Hindlimb muscle (tissue), 1 donor: ENCODE results near the gene PALB2. TPM values are rescaled to one million over a fixed set of nuclear protein-coding genes. Genes with fewer than 3 reads are reported as not detected.

ENCODE experiments used
- DNase-seq: peaks from one replicate; pipeline ENCODE4 v3.0.0-alpha.2; 2013
- polyA plus RNA-seq: library from polyadenylated mRNA; unstranded; fragments of 120-200 nt; gene quantifications from one replicate; pipeline ENCODE4 v1.2.1, GENCODE V29; 2013; ENCODE audit not compliant: insufficient read length

PALB2 gene
- polyA plus RNA-seq = 9.7 TPM

GRCh38 chr16:23640931-23641765, at the start of gene PALB2, which contains the start of gene DCTN5:
PALB2 (minus strand) TSS chr16:23641310; CDS start chr16:23641157, 153 bp downstream.
DCTN5 (plus strand) TSS chr16:23641466; CDS start chr16:23641543, 77 bp downstream.
- peak; percentile 95 for DNase-seq

- DNase-seq = no peak
Observed at GRCh38 chr16:23689442-23690187, 48.5 kb upstream of the PALB2 start.

GRCh38 chr16:23687034-23687808, 46.1 kb upstream of the PALB2 start:
- DNase-seq = no peak

- DNase-seq = no peak
Observed at GRCh38 chr16:23683487-23683886, 42.4 kb upstream of the PALB2 start.

GRCh38 chr16:23682181-23682580, 41.1 kb upstream of the PALB2 start:
- no peak for DNase-seq

- DNase-seq = no peak
Observed at GRCh38 chr16:23679986-23680336, 38.9 kb upstream of the PALB2 start.

- peak; percentile 13 for DNase-seq
Observed at GRCh38 chr16:23679274-23679985, 38.3 kb upstream of the PALB2 start.

GRCh38 chr16:23678430-23679273, 37.5 kb upstream of the PALB2 start, which contains the start of gene PLK1:
PLK1 (plus strand) TSS chr16:23678889; CDS start chr16:23678933, 44 bp downstream.
- peak; percentile 82 for DNase-seq

- no peak for DNase-seq
Observed at GRCh38 chr16:23676924-23677480, 35.9 kb upstream of the PALB2 start.

GRCh38 chr16:23673971-23674614, 33.0 kb upstream of the PALB2 start:
- no peak for DNase-seq

- no peak for DNase-seq
Observed at GRCh38 chr16:23670137-23670776, 29.1 kb upstream of the PALB2 start.

- no peak for DNase-seq
Observed at GRCh38 chr16:23668873-23669272, 27.8 kb upstream of the PALB2 start.

GRCh38 chr16:23668225-23668624, 27.1 kb upstream of the PALB2 start:
- DNase-seq = no peak

GRCh38 chr16:23667355-23667659, 26.2 kb upstream of the PALB2 start:
- DNase-seq = no peak

- no peak for DNase-seq
Observed at GRCh38 chr16:23666571-23667354, 25.7 kb upstream of the PALB2 start.

GRCh38 chr16:23663918-23664317, 22.8 kb upstream of the PALB2 start:
- no peak for DNase-seq

GRCh38 chr16:23651943-23652468, 10.9 kb upstream of the PALB2 start:
- no peak for DNase-seq

- DNase-seq = no peak
Observed at GRCh38 chr16:23650674-23651416, 9.7 kb upstream of the PALB2 start.
